Measurements from ENCODE around the gene RPL38.

RPL38 gene

GRCh38 chr17:74224959-74225725, 21.7 kb downstream of the RPL38 start:
- no peak for DNase-seq (ENCODE audit: low read depth)

- DNase-seq (ENCODE audit: low read depth): no peak
These were observed 22.8 kb downstream of the RPL38 start for GRCh38 chr17:74226252-74226651.

- DNase-seq (ENCODE audit: low read depth): no peak
These were observed 24.0 kb downstream of the RPL38 start for GRCh38 chr17:74227271-74228080.

GRCh38 chr17:74228306-74228978, 25.0 kb downstream of the RPL38 start:
- no peak for DNase-seq (ENCODE audit: low read depth)

GRCh38 chr17:74230896-74231295, 27.4 kb downstream of the RPL38 start:
- DNase-seq (ENCODE audit: low read depth): no peak

- no peak for DNase-seq (ENCODE audit: low read depth)
These were observed 28.7 kb downstream of the RPL38 start for GRCh38 chr17:74231928-74232907.

GRCh38 chr17:74233937-74234336, 30.5 kb downstream of the RPL38 start:
- no peak for DNase-seq (ENCODE audit: low read depth)

GRCh38 chr17:74234486-74234885, 31.0 kb downstream of the RPL38 start:
- DNase-seq (ENCODE audit: low read depth): no peak

- no peak for DNase-seq (ENCODE audit: low read depth)
These were observed 31.6 kb downstream of the RPL38 start for GRCh38 chr17:74235040-74235581.

- no peak for DNase-seq (ENCODE audit: low read depth)
These were observed 32.5 kb downstream of the RPL38 start for GRCh38 chr17:74235911-74236371.

- DNase-seq (ENCODE audit: low read depth): no peak
These were observed 33.8 kb downstream of the RPL38 start for GRCh38 chr17:74237321-74237720.

GRCh38 chr17:74239172-74239571, 35.7 kb downstream of the RPL38 start:
- peak; percentile 1 for DNase-seq (ENCODE audit: low read depth)

- no peak for DNase-seq (ENCODE audit: low read depth)
These were observed 37.2 kb downstream of the RPL38 start for GRCh38 chr17:74240618-74241205.

- no peak for DNase-seq (ENCODE audit: low read depth)
These were observed 38.0 kb downstream of the RPL38 start for GRCh38 chr17:74241431-74241830.

- no peak for DNase-seq (ENCODE audit: low read depth)
These were observed 38.4 kb downstream of the RPL38 start for GRCh38 chr17:74241847-74242246.

GRCh38 chr17:74243013-74243755, 39.7 kb downstream of the RPL38 start:
- DNase-seq (ENCODE audit: low read depth): no peak

- DNase-seq (ENCODE audit: low read depth): no peak
These were observed 40.6 kb downstream of the RPL38 start for GRCh38 chr17:74244128-74244527.

- DNase-seq (ENCODE audit: low read depth): no peak
These were observed 41.1 kb downstream of the RPL38 start for GRCh38 chr17:74244548-74244947.

GRCh38 chr17:74245145-74245831, 41.8 kb downstream of the RPL38 start:
- no peak for DNase-seq (ENCODE audit: low read depth)
